NCI-H187 (cell line): Measurements from ENCODE around the gene TKT.

Experiments used
- DNase-seq, 2 experiments: peaks; one replicate each; lab custom pipeline; 2025; lab: John Stamatoyannopoulos, UW

TKT gene

GRCh38 chr3:53195602-53196574 is 59.9 kb downstream of the TKT start:
- DNase-seq: no peak

- no peak for DNase-seq
Measured at GRCh38 chr3:53195066-53195450, 60.8 kb downstream of the TKT start.

DNA sequence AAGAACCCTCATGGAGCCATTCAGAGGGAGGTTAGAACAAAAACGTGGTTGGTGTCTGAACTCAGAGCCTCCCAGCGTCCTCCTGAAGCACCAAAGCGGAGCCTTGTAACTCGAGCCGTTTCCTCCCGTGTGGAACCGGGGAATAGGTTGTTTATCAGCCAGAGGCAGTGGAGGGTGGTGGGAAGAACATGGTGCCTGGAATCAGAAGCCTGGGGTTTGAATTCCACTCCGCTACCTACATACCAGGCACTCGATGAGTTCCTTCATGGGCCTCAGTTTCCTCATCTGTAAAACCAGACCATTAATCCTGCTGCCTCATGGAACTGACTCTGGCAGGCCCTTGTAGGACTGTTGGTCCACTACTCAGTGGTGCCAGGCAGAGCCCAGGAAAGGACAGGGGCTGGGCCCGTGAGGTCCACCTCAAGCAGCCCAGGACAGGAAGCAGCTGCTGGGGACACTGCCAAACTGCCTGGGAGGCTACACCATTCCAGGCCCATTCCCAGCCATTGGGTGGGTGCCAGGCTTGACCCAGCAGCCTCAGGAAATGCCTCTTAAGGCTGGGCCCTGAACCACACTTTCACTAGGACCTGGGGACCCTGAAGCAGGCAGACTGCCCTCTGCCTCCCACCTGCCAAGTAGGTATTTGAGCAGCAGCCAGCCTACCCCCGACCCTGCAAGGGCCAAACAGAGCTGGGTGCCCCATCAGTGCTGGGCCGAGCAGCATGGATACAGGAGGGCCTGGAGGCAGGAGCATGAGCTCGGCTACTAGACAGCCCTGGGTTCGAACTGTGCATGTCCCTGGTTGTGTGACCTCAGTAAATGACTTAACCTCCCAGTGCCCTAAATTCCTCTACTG is 61.4 kb downstream of the TKT start:
- DNase-seq: peak in 1 of 2 experiments; percentile 16

DNA sequence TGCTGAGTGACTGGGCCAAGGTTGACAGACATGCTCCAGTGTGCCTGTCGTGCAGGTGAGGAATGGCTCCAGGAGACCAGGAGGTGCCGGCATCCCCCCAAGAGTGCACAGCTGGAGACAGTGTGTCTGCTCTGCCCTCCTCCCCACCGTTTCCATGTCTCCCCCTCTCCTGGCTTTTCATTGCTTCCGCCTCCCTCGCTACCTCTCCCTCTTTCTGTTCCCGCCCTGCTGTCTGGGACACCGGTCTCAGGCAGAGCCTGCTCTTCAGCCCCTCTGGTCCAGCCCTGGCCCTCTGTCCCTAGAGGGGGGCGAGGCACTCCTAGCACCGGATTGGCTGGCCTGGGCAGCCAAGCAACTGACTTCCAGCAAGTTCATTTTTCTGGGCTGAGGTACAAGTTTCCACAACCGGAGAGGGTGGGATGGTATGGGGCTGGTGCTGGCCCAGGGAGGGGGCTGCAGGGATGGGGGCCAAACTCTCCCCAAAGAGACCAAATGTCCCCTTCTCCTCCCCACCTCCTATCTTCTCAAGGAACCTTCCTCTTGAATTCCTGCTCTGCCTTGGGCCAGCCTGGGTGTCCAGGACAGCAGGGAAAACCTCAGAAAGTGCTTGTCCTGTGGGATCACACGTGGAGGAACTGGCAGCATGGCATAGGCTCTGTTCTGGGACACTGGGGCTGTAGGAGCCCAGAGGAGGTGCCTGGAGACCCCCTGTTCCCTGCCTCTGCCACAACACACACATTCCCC is 62.2 kb downstream of the TKT start:
- no peak for DNase-seq

DNA sequence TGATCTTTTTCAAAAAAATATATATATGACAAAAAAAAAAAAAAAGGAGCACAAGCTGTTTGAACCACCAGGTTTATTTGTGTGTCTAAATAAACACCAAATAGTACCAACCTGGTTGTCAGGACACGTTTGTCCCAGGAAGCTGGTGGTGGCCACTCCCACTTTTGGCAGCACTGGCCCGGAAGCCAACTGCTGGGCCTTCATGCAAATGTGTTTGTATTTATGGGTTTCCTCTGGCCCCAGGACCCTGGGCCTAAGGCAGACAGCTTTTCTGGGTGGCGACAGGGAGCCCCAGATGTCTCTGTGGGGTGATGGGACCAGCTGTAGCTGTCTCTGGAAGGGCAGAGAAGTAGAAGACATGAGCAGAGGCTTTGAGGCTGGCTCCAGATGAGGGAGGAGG is 63.2 kb downstream of the TKT start:
- DNase-seq: no peak

GRCh38 chr3:53191836-53192480 is 63.9 kb downstream of the TKT start:
- no peak for DNase-seq

- no peak for DNase-seq
Measured at GRCh38 chr3:53190659-53191058, 65.2 kb downstream of the TKT start.

GRCh38 chr3:53189276-53189675 is 66.5 kb downstream of the TKT start:
- no peak for DNase-seq

- no peak for DNase-seq
Measured at GRCh38 chr3:53188720-53189119, 67.1 kb downstream of the TKT start.

GRCh38 chr3:53188136-53188685 is 67.6 kb downstream of the TKT start:
- no peak for DNase-seq

DNA sequence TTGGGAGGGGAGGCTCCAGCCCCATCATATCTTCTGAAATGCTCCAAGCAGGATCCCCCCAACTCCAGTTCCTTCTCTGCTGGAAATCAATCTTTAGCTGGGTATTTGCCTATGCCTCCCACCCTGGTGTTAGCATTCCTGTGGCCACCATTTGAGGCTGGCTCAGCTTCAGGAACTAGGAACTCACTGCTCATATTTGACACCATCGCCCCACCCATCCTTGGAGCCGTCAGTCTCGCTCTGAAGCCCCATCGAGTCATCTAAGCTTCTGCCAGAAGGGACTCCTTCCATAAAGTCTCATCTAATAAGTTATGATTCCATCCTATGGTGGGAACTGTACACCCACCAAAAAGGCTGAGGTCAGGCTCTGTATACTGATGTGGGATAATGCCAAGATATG is 68.4 kb downstream of the TKT start:
- DNase-seq: no peak

DNA sequence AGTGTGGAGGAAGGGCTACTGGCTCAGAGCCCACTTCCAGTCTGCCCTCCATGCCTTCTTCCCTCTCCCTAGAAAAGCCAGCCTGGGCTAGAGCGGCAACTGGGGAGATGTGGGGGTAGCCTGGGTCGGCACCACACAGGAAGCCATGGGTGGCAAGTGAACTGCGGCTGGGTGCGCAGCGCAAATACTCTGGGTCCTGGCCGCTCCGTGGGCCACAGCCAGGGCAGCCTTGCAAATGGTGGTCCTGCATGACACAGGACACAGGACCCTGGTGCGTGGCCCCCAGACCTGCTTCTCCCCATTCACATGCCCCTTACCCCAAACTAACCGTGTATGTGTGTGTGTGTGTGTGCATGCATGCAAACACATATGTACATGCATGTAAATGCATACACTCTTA is 69.1 kb downstream of the TKT start:
- DNase-seq: no peak

DNA sequence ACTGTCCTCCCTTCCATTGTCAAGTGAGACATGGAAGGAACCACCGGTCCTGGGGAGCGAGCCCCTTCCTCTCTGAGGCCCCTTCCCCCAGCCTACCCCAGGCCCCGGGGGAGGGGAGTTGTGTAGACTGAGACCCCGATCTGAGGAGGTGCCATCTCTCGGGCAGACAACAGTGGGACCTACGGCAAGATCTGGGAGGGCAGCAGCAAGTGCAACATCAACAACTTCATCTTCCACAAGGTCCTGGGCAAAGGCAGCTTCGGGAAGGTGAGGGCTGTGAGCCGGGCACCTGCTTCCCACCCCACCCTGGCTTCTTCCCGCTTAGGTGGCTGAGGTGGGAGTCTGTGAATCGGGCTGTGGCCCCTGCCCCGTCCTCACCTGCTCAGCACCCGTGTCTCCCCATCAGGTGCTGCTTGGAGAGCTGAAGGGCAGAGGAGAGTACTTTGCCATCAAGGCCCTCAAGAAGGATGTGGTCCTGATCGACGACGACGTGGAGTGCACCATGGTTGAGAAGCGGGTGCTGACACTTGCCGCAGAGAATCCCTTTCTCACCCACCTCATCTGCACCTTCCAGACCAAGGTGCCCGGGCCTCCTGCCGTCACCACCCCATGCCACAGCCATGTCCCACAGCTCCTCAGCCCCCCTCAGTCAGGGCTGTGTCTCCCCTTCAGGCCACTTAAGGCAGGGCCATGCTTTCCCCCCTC is 69.9 kb downstream of the TKT start:
- no peak for DNase-seq

DNA sequence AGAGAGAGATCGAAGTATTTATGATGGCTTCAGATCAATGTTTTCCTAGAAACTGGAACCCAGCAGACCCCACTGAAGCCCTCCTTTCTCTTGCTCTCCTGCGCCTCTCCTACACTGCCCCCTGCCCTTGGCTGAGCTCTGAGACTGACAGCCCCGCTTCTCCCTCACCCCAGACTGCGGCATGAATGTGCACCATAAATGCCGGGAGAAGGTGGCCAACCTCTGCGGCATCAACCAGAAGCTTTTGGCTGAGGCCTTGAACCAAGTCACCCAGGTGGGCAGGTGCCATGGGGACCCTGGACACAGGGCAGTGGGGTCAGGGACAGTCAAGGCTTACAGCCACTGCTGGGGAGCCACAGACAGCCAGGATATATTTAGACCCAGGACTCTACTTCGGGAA is 71.1 kb downstream of the TKT start:
- DNase-seq: no peak

DNA sequence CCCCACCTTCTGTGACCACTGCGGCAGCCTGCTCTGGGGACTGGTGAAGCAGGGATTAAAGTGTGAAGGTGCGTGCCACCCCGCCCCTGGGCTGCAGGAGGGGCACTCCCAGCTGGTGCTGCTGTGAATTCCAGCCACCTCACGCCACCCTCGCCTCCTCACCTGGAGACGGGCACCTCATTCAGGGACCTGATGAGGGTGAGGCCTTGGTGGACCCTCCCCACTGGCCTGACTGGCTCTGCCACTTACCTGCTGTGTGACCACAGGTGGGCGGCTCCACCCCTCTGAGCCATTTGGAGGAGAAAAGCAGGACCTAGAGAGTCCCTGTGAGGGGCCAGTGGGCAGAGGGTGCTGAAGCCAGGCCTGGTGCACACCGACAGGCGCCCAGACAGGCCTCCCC is 72.3 kb downstream of the TKT start:
- DNase-seq: no peak

DNA sequence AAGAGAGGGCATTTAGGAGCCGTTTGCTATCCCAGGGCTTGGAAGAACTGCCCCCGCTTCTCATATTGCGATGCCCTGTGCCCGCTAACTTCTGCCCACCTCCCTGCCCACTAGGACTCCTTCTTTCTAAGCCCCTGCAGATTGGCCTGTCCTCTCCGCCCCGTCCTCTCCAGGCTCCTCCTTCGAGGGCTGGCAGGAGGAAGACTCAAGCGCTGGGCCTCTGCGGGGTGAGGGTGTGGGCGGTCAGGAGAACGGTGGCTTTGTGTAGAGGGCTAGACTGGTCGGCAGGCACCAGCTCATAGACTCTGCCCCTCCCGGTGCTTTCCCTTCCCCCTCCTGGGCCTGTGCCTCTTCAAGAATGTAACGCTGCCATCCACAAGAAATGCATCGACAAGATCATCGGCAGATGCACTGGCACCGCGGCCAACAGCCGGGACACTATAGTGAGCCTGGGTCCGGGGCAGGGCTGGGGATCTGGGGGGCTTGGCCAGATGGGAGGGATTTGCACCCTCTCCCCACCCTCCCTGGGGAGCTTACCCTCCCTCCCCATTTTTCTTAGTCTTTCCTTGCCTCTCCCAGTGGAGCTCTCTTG is 73.0 kb downstream of the TKT start:
- DNase-seq: no peak

GRCh38 chr3:53181528-53181927 is 74.3 kb downstream of the TKT start:
- no peak for DNase-seq

- no peak for DNase-seq
Measured at GRCh38 chr3:53181024-53181371, 74.8 kb downstream of the TKT start.

- no peak for DNase-seq
Measured at GRCh38 chr3:53180305-53181023, 75.4 kb downstream of the TKT start.

GRCh38 chr3:53179580-53179979 is 76.2 kb downstream of the TKT start:
- DNase-seq: no peak
